Activated CD8-positive, alpha-beta memory T cell treated with anti-CD3 and anti-CD28 coated beads, Interleukin-2, amount 50 U/mL, for 1 hour (primary cell): ENCODE data around the gene ERI3.
A peak's percentile ranks its signal among the peaks of the same experiment; 100 is the strongest.

ENCODE experiments used
- DNase-seq: peaks from one replicate; pipeline ENCODE4 v3.0.0-alpha.2; 2020; ENCODE audit errors: extremely low read depth

ERI3 gene

DNA sequence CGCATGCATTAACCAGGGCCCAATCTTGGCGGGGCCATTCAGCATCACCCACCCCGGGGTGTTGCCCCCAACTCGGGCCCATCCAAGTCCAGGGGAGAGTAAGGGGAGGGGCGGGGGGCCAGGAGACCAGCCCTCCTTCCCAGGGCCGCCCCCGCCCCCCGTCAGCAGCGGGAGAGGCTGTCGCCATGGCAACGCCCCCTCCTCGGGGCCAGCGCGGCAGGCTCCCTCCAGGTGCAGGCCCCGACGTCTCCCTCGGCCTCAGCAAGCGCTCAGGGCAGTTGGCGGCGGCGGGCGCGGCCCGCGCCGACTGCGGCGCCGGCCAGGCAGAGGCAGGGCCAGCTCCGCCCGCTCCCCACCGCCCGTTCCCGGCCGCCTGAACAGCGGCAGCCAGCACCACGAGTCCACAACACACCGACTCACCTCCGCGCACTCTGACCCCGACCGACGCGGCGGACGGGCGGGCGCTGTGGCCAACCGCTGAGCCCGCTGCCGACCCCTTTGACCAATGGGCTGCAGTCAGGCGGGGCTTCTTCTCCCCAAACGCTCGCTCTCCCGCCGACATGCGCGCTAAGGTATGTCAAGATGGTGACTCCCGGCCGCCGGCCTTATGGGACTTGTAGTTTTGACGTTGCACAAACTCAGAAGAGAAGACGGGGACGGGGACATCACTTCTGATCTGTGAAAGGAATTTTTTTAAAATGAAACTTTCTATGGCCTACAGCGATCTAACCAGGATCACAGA lies at the start of gene ERI3:
ERI3 (minus strand) TSS at position 418 of the 742 bp plus-strand sequence; CDS start at position 187, 231 bp downstream.
- peak; percentile 91 for DNase-seq

DNA sequence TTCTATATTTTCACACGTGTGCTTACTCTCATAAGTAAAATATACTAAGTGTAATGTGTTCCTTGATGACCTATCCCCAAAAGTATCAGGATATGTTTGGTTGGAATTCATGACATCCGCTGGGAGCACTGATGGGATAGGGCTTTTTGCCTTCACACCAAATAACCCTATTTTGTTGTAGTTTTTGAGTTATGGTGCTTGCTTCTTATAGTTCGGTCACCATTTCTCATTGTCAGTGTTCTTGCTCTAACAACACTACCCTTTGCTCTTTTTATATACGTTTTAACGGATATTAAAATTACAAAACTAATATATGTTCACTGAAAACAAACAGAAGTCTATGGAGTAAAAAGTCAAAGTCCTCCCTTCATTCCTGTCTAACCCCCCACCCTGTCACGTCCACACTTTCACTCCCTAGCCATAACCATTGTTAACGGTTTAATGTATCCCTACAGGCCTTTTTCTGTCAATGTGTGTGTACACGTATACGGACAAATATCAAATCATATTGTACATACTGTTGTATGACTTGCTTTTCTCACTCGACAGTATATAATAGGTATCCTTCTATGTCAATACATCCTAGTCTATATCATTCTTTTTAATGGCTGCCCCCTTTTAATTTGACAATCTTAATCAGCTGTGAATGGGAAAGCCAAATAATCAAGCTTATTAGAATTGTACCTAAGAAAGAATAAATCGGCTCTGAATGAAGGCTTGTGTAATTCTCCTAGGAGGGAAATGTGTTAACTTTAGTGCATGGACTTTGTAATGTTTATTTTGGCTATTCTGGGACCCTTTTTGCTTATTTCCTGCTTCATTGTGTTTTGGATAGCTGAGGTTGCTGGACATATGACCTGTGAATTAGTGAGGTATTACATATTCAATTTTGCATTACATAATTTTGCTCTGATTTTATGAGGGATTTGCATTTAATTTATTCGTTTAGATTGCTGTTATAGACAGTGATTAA lies 46.5 kb upstream of the ERI3 start:
- DNase-seq: no peak

DNA sequence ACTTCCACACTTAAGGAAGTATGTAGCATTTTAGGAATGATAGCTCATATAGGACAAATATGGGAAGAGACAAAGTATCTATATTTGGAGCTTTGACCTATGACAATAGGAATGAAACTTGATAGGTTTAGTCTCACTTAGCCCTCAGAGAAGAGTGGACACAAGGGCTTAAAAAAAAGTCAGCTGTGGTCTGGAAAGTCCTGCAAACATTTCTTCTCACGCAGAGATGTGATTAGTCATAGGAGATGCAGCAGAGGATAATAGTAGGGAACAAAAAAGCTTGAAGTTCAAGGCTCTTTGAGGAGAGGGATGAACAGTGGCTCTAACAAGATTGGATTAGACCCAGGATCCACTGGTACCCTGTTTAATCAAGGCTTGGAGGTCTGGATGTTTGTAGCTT lies 35.2 kb upstream of the ERI3 start:
- no peak for DNase-seq

DNA sequence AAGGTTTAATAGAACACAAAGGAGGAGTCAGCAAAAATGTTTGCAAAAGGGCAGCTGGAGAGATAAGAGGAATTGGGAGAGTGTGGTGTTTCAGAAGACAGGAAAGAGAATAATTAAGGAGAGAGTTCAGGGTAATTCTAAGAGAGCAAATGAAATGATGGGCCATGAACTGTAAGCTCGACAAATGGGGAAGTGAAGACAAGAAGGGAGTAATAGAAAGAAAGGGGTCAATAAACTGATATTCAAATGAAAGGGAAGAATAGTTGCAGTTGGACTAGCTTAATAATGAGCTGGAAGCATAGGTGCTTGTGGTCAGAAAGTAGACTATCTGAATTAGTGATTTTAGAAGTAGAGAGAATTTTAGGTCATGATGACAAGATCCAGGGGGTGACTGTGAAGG lies 34.4 kb upstream of the ERI3 start:
- DNase-seq: no peak

DNA sequence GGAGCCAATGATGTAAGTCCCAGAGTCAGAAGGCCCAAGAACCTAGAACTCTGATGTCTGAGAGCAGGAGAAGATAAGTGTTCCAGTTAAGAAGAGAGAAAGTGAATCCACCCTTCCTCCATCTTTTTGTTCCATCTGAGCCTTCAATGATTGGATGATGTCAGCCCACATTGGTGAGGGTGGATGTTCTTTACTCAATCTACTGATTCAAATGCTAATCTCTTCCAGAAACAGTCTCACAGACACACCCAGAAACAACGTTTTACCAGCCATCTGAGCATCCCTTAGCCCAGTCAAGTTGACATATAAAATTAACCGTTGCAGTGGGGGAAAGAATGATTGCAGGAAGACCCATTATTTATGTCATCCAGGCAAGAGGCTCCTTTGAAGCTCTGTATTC lies 33.5 kb upstream of the ERI3 start:
- DNase-seq: no peak

GRCh38 chr1:44380666-44381177 lies 25.7 kb upstream of the ERI3 start:
- no peak for DNase-seq

DNA sequence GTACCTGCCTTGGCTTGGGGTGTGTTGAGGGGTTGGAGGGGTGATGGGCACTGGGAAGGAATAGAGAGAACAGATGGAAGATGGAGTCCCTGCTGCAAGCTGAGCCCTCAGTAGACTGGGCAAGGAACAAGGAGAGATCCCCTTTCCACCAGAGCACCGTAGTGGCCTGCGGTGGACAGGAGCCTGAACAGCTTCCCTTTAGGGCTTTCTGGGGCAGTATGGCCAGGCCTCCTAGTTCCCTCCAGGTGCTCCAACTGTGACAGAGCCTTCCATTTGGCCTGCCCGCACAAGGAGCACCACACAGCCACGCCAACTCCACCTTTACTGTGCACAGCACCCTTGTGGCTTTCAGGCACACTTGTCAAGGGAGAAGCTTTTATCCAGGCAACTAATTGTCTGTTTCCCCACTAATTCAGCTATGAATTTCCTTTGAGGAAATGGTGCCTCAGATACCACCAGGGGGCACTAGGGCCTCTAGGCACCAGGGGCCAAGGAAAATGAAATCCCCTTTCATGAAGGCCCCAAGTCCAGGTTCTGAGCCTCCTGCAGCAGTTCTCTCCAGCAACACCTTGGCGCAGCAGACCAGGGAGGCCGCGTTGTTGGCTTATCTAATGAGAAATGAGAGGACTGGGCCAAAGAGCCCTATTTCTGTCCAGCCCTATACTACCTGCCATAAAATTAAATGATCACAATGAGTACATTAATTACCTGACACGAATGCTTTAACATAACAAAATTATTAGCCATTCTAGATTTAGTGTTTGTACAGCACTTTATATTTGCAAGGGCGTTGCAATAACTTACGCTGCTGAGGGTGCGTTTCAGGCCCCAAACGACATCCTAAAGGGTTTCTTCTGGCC lies 23.1 kb upstream of the ERI3 start:
- DNase-seq: no peak

- no peak for DNase-seq
Observed at GRCh38 chr1:44375547-44375946, 20.5 kb upstream of the ERI3 start.

DNA sequence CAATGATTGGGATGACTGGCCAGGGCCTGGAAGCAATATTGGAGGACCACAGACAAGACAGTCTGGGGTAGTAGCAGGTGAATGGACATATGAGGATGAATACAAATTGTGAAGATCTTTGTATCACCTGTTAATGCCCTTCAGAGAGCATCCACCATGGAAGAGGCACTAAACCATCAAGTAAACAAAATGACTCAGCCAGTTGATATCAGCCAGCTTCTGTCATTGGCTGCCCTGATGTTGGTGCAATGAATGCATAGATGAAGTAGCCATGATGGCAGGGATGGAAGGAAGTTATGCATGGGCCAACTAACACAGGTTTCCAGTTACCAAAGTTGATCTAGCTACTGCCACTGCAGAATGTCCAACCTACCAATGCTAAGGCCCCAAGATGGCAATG lies 16.1 kb upstream of the ERI3 start:
- no peak for DNase-seq

DNA sequence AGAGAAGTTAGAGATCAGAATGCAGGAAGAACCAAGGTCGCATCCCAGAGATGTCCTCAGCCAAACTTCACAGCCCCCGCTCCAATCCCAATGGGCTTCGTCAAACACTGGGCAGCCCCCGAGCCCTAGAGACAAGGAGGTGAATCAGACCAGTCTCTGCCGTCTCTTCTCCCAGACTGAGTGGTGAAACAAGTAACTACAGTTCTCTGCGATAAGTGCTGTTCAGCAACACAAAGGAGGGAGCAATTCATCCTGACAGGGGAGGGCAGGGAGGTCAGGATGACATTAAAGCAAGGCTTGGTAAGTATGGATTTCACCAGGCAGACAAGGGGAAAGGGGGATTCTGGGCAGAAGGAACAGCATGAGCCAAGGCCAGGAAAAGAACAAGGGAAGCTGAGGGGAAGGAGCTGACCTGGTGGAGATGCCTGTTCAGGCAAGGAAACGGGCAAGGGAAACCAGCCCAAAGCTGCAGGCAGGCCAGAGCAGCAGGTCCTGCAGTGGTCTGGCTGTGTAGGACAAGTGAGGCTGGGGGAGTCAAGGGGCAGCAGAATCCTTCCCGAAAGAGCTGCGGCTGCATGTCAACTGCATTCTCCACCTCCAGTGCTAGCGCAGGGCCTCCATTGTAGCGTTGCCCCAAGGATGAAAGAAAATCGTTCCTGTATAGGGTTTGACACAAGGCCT lies 13.6 kb upstream of the ERI3 start:
- no peak for DNase-seq

DNA sequence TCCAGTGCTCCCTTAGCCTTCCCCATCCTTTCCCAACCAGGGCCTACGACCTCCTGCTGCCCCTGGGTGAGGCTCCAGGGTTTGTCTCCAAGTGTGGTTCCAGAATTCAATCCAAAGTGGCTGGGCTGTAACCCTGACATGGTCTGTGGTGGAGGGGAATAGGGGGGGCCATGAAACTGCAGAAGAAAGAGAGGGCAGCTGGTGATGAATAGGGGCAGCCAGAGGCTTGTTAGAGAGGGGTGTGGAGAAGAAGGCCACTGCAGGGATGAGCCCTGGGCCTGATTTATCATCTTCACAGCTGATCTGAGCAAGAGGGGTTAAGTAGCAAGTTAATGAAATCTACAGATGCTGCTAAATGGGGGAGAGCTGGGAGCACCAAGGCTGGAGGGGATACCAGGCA lies 12.9 kb upstream of the ERI3 start:
- DNase-seq: no peak

GRCh38 chr1:44366371-44366975 lies 11.4 kb upstream of the ERI3 start:
- no peak for DNase-seq

DNA sequence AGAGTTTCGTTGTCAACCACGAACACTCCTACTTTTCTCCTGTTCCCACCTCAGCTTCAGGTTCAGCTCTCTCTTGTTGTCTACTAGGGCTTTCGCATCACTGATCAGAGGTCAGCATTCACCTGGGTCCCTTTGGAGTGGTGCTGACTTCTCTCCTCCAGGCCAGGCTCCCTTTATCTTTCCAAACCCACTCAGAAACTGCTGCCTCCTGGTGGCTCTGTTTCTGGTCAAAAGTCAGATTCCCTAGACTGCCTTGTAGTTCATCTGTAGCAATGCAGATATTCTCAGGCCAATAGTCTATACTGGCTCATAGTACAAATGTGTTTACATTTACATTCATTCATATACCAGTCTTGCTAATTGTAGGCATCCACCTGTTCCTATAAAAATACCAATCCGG lies 6.4 kb upstream of the ERI3 start:
- DNase-seq: no peak

DNA sequence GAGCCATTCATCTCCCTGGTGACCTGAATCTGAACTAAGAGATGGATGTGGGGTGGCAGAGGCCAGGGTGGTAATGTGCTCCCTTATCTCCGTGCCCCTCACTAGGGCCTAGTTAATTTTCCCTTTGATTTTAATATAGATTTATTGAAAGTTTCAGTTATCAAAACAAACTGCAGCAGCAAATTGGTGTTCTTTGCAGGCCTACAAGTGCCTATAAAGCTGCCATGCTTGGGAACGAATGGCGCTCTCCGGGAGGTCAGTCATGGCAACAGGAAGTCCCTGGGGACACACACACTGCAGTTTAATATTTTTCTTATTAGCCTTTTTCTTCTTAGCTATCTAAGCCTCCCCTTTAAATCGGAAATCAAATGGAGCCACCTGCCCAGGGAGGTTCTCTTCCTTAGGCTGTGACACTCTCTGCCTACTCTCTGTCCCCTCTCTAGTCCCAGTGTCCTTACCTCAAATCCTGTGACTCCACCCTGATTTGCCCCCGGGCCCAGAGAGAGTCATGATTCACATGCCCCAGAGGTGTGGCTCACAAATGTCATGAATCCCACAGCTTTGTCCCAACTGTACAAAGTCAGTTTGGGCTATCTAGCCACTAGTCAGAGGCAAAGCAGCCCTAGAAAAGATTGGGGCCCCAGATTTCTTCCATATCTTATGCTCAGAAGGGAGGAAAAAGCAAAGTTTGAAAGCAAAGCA lies 4.3 kb upstream of the ERI3 start:
- no peak for DNase-seq

GRCh38 chr1:44357710-44358109 lies 2.7 kb upstream of the ERI3 start:
- no peak for DNase-seq

DNA sequence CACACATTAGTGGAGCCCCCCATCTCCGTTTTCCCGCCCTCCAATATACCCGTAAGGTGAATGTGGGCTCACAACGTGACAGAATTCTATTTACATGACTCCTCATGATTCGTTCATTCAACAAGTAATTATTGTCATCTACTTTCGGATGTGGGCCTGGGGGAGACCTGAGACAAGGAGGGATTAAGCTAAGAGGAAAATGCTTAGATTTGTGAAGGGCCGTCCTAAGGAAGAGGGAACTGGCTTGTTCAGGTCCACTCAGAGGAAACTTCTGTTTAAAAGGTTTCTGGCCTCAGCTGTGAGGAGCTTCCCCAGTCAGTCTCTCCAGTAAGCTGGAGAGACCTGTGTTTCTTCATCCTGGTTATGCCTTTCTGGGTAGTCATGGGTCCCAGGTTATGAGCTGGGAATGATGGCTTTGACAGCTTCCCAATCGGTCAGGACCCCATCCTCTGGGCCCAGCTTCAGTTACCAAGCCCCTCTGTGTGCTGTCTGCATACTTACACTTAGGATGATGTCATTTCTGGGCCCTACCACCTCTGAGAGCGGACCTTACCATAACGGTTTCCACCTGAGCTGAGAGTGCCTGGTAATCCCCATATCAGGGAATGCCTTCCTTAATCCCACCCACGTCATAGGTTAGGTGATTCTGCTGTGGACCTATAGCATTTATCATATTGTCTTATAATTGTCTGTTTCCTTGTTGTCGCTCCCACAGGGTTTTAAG lies 687 bp upstream of the ERI3 start:
- no peak for DNase-seq

GRCh38 chr1:44354268-44354839 lies 703 bp downstream of the ERI3 start:
- DNase-seq: no peak

DNA sequence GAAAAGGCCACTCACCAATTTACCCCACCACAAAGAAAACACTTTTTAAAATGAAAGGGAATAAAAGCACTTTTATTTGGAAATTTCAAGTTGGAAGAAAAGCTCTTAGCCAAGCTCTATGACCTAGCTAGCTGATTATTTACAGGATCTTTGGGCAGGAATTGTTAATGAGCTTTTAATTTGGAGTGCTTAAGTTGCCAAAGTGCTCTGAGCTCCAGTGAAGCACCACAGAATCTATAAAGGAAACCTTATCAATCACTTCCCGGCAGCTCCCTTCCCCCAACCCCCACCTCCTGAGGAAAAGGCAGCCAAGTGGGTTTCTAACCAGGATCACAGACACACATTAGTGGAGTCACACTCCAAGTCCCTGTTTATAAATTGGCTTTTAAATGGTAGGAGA lies 1.5 kb downstream of the ERI3 start:
- no peak for DNase-seq

GRCh38 chr1:44351289-44351688 lies 3.8 kb downstream of the ERI3 start:
- no peak for DNase-seq
